HG03521 (cell line): ENCODE data around the gene GTF2H2C_2.
"Not testable (repeated sequence)": the region's sequence is repeated elsewhere in the genome, so short reads cannot be mapped to it uniquely, and the experiment has no call there.

ENCODE experiments used
- ATAC-seq: cut with Tn5 transposase; IDR thresholded peaks from one replicate; pipeline ENCODE4 v1.9.1; 2021; ENCODE audit warnings: mild to moderate bottlenecking, moderate library complexity; ENCODE audit not compliant: unreplicated experiment

Gene GTF2H2C_2

DNA sequence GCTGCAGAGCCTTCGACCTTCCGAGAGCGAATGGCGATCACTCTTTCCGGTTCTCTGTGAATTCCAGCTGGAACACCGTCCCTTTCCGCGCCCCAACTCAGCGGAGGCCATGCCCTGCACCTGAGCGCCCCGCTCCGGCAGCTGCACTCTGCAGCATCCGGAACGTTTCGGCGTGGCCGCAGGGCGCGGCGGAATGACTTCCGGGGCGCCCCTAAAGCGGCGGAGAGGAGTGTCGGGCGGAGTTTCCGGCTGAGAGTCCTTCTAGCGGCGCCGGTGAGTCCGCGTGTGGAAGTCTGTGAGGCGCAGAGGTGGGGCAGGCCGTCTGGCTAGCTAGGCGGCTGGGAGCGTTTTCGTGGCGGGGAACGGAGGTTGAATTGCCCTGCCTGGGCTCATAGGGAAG lies at the start of gene GTF2H2C_2:
GTF2H2C_2 (plus strand) TSS at position 252 of the 400 bp plus-strand sequence.
- peak; percentile 96 for ATAC-seq

DNA sequence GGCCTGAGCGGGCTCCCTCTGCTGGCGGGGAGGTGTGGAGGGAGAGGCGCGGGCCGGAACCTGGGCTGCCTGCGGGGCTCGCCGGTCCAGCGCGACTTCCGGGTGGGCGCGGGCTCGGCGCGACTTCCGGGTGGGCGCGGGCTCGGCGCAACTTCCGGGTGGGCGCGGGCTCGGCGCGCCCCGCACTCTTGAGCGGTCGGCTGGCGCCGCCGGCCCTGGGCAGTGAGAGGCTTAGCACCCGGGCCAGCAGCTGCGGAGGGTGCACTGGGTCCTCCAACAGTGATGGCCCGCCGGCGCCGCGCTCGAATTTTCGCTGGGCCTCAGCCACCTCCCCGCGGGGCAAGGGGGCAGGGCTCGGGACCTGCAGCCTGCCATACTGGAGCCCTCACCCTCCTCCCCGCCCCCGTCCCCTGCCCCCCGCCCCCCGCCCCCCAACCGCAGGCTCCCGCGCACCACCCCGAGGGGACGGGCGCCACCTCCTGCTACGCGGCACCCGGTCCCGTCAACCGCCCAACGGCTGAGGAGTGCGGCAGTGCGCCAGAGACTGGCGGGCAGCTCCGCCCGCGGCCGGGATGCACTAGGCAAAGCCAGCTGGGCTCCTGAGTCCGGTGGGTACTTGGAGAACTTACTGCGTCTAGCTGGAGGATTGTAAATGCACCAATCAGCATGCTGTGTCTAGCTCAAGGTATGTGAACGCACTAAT lies 14.0 kb upstream of the GTF2H2C_2 start:
- ATAC-seq = not testable (repeated sequence)

DNA sequence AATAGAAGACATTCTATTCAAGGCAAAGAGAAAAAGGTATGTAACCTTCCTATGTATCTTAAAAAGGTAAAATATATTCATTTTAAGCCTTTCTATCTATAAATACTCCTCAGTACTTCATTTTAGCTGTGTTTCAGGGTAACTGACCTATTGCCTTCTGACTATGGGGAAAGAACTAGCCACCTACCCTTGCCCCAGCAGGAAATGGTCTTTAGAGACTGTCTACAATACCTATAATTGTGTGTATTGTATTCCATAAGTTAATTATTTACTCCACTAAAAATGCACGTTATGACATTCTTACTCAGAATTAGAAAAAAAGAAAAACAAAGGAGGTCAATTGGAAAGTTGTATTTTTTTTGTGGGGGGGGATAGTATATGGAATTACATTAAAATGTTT lies 6.2 kb downstream of the GTF2H2C_2 start:
- ATAC-seq = not testable (repeated sequence)

DNA sequence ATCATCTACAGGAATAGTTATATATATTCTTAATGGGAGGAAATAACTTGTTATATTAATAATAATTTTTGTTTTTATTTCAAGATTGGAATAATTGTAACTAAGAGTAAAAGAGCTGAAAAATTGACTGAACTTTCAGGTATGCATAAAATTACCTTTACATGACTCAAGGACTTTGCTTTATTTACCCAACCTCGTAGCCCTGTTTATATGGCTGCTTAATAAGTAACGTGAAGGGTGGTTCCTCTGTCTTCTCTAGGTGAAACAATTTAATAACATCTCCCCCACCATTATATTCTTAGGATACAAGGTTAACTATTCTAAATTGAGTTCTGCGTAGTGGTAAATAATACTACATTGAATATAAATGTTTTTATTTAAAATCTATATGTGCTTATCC lies 8.0 kb downstream of the GTF2H2C_2 start:
- not testable (repeated sequence) for ATAC-seq

DNA sequence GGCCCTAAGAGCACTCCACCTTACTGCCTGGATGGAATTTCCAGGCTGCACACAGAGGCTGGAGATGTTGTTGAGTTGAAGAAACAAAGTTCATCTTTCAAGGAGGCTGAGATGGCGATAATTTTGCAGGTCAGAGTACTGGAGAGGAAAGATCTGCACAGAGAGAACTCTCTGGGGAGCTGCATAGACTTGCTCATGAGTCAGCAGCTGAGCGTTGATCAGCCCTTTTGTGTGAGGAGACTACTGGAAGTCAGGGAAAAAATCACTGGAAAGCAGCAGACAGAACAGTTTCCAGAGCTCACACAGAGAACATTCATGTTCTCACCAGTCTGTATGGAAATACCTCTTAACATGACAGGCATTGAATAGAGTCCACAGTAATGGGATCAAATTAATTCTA lies 23.4 kb downstream of the GTF2H2C_2 start:
- ATAC-seq = not testable (repeated sequence)

DNA sequence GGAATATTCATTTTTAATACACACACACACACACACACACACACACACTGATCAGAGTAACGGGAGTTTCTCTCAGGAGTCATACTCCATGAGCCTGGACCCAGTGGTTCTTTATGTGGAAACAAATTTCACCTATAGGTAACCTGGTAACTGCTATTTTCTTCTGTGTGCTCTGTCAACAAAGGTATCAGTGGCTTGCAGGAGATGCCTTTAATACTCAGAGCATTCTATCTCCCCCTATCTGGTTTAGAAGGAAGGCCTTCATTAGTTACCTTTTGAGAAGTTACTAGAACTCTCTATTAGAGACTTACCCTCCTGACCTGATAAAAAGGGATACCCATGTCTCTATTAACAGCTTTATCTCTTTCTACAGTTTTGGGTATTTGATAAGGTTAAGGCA lies 34.4 kb downstream of the GTF2H2C_2 start:
- ATAC-seq = not testable (repeated sequence)

DNA sequence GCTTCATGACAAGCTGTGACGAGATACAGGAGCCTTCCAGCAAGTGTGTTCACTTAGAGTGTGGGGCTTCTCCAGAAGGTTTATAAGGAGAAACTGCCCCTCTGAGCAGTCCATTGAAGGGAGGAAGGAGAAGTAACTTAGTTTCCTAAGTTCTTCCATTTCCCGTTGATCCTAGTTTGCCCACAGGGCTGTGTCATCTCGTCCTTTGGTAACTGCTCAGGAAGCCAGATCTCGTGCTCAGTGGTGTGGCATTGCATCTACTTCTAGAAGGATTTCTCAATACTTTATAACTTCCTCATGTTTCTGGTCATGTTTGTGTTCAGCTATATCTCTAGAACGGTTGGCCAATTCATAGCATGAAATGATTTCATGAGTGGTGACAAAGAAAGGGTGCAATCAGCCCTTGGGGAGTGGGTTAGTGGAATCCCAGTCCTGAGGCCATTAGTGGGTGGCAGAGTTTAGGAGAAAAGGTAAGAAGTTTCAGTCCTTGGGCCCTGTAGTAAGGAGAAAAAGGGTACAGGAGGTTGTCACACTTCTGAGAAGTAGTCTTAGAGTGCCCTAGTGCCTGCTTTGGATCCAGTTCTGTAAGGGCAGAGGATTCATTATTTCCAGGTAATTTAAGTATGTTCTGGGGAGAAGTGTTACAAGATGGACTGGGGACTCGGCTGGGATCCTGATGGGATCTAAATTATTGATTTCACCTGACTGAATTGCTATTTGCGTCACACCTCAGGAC lies 36.2 kb downstream of the GTF2H2C_2 start:
- ATAC-seq = not testable (repeated sequence)

DNA sequence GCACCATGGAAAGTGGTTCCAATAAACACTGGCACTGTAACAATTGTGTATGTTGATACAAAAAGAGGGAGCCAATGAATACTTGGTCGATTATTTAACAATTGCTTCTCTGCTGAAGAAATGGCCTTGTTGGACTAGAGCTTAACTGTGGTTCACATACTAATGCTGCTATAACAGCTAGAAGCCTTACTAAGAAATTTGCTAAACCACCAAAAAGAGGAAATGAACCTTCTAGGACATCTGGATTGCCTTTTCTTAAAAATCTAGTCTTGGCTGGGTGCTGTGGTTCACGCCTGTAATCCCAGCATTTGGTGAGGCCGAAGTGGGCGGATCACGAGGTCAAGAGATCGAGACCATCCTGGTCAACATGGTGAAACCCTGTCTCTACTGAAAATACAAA lies 41.9 kb downstream of the GTF2H2C_2 start:
- not testable (repeated sequence) for ATAC-seq

DNA sequence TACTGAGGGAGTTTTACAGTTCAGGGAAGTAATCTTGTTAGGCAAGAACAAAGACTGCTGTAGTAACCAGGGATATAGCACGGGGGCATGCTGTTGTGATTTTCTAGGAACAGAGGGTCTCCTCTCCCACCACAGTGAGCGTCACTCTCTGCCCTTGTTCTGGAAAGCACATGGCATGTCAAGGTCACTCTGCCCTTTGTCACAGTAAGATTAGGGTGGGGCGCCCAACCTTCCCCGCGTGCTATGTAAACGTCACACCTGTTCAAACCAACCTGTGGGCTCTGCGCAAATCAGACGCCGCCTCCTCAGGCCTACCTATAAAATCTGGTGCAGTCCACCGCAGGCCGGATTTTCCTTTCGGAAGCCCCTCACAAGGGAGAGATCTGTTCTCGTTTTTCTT lies 44.0 kb downstream of the GTF2H2C_2 start:
- ATAC-seq = not testable (repeated sequence)

DNA sequence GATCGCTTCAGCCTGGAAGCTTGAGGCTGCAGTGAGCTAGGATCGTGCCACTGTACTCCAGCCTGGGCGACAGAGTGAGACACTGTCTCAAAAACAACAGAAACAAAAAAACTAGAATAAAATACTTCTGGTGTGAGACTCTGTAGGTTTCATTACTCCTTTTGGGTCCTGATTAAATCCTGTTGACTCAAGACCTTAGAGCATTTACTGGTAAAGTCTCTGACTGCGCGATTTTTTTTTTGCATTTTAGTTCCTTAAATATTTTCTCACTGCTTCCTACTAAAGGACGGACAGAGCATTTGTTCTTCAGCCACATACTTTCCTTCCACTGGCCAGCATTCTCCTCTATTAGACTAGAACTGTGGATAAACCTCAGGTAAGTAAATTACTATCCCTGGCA lies 46.8 kb downstream of the GTF2H2C_2 start:
- not testable (repeated sequence) for ATAC-seq

DNA sequence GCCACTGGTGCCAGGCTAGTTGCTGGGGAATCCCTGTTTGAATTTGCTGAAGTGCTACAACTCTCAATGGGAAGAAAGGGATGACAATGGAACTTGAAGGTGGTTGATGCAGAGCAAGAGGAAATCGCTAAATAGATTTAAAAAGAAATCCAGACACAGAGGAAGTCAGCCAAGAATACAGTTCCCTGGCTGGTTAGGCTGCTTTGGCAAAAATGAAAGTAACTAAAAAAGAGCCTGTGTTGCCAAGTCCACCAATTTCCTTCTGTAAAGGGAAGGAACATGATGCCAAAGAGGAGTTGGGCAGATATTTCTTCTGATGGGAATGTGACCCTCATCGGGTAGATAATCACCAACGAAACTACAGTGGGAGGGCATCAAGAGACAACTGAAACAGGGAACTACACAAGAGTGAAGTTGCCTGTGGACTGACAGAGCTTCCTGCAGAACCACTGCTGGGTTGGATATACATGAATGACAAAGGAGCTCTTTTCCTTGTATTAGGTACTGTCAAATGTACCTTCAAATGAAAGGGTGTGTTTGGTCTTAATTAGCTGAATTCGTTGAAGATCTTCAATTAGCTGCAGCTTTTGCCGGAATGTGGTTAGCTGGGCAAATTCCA lies 49.0 kb downstream of the GTF2H2C_2 start:
- ATAC-seq = not testable (repeated sequence)

DNA sequence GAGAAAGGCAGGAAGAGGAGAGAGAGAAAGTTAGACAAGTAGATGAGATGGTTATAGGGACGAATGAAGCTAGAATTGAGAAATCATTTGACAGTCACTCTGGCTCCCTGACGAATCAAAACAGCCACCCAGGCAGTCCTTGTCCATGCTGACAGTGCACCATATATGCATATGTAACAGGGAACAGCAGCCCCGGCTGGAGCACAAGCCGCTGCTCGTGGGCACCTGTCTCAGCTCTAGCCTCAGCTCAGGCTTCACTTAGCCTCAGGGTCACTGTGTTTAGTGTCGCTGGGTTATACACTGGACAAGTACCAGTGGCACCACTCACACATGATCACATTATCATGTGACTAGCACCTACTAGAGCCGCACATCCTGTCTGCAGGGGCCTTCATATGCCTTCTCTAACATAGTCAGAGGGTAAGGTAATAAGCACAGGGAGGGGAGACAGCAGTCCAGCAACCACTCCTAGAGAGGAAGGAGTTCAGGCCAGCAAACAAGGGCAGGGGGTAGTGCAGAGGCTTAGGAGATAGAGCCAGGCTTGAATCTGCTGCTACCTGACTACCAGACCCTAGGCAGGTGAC lies 54.9 kb downstream of the GTF2H2C_2 start:
- not testable (repeated sequence) for ATAC-seq
